Mammary epithelial cell (primary cell): ENCODE results near the gene OR5K2.

Experiments used
- CTCF ChIP-seq, 2 donors: IDR thresholded peaks in 1 of 2; conservative IDR thresholded peaks in 1 of 2; 2 replicates each; pipeline ENCODE4 v1.5.1; 2011 to 2012; ENCODE audit warnings: inconsistent platforms in 2 of 2, low read length in 2 of 2, mild to moderate bottlenecking in 2 of 2, control low read depth in 1 of 2, low read depth in 1 of 2; ENCODE audit not compliant: insufficient read depth in 1 of 2; ENCODE audit errors: extremely low read depth in 1 of 2
- EZH2 ChIP-seq: IDR thresholded peaks from 2 replicates; pipeline ENCODE4 v1.6.1; 2012; ENCODE audit warnings: low read length, inconsistent platforms, borderline replicate concordance

- no peak for TF ChIP-seq CTCF (conservative IDR thresholded peaks at IDR 0.05 in 1 of 2, IDR thresholded peaks at IDR 0.05 in 1 of 2; ENCODE audit: extremely low read depth in 1 of 2, insufficient read depth in 1 of 2, low read depth in 1 of 2, low read length in 2 of 2)
- no peak for TF ChIP-seq EZH2
Observed at GRCh38 chr3:98500019-98500418, 2.5 kb downstream of the OR5K2 start.
